ENCODE data around the gene TBC1D13.

TBC1D13 gene

GRCh38 chr9:128786681-128787601 lies at the start of gene TBC1D13:
TBC1D13 (plus strand) TSS chr9:128787253; CDS start chr9:128787354, 101 bp downstream.
- no peaks in the 10 kb centered on the region for H3K27me3 ChIP-seq
- H3K36me3 ChIP-seq, result peaks cover 22 to 37% (median 34%) of the 10 kb centered on the region in 11 experiments
- H4K20me1 ChIP-seq, result peaks cover 0 to 17% (median 0%) of the 10 kb centered on the region in 11 experiments; a peak in 5 of 22 replicates
- H3K9me3 ChIP-seq (replicated peaks in 1 of 11), result peaks cover 0 to 14% (median 7%) of the 10 kb centered on the region in 11 experiments; a peak in 14 of 22 replicates
- TF ChIP-seq Cebpa-rat (IDR thresholded peaks at IDR 0.05), result peak in 8 of 11 experiments; percentile 23 to 78 (median 52); a peak in 7 of 22 replicates
- H3K27ac ChIP-seq, result peak within 1 kb of the TSS; percentile 41 to 87 (median 80); a peak in 21 of 22 replicates
- H3K4me2 ChIP-seq, result peak within 1 kb of the TSS; percentile 91 to 99 (median 94)
- peak within 1 kb of the TSS; percentile 75 to 98 (median 94) for H3K4me3 ChIP-seq
- H3K9ac ChIP-seq, result peak within 1 kb of the TSS; percentile 76 to 94 (median 88)
- H3K4me1 ChIP-seq, result peaks cover 43 to 56% (median 49%) of the 10 kb centered on the region in 10 experiments

DNA sequence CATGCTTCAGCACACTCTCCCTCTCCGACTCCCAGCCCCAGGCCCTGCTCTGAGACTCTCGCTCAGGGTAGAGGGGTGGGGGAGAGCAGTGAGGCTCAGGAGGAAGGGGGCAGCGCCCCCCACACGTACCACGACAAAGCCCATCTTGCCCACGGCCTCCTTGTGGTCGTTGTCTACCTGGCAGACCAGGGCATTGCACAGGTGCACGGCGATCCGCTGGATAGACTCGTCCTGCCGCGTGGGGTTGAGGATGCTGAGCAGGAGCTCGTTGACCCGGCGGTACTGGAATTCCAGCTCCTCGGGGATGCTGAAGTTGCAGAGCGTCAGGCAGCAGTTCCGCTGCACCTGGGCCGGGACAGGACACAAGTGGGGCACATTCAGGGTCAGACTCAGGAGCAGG lies 44.7 kb upstream of the TBC1D13 start:
- Histone ChIP-seq H3K4me2 (no peak overlapping the region), H3K9ac (no peak overlapping the region), H3K27ac (no peak overlapping the region), H3K4me3 (no peak overlapping the region), H4K20me1 (no peaks in the 10 kb centered on the region), H3K27me3 (no peaks in the 10 kb centered on the region), H3K36me3 (peaks cover 6 to 51% (median 11%) of the 10 kb centered on the region in 11 experiments; a peak in 15 of 22 replicates), H3K9me3 (replicated peaks in 1 of 11) (no peaks in the 10 kb centered on the region), H3K4me1 (peaks cover 0 to 4% (median 0%) of the 10 kb centered on the region in 10 experiments; a peak in 2 of 20 replicates)
- TF ChIP-seq Cebpa-rat (IDR thresholded peaks at IDR 0.05), result no peak

DNA sequence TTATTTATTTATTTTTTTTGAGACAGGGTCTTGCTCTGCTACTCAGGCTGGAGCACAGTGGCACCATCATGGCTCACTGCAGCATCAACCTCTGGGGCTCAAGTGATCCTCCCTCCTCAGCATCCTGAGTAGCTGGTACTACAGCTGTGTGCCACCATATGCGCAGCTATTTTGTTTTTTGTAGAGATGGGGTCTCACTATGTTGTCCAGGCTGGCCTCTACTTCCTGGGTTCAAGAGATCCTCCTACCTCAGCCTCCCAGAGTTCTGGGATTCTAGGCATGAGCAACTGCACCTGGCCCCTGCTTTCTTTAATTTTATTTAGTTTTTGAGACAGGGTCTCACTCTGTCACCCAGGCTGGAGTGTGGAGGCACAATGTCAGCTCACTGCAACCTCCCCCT lies 43.6 kb upstream of the TBC1D13 start:
- TF ChIP-seq Cebpa-rat (IDR thresholded peaks at IDR 0.05), result no peak
- Histone ChIP-seq H3K4me2 (no peak overlapping the region), H3K9me3 (replicated peaks in 1 of 11) (no peaks in the 10 kb centered on the region), H3K9ac (no peak overlapping the region), H3K27me3 (no peaks in the 10 kb centered on the region), H3K4me1 (peaks cover 0 to 4% (median 0%) of the 10 kb centered on the region in 10 experiments; a peak in 2 of 20 replicates), H3K4me3 (no peak overlapping the region), H3K27ac (no peak overlapping the region), H4K20me1 (no peaks in the 10 kb centered on the region), H3K36me3 (peaks cover 6 to 53% (median 11%) of the 10 kb centered on the region in 11 experiments; a peak in 15 of 22 replicates)

- no peak overlapping the region for H3K4me2 ChIP-seq
- no peak for TF ChIP-seq Cebpa-rat (IDR thresholded peaks at IDR 0.05)
- H3K9me3 ChIP-seq (replicated peaks in 1 of 11), result no peaks in the 10 kb centered on the region
- no peaks in the 10 kb centered on the region; a peak in 1 of 22 replicates for H4K20me1 ChIP-seq
- peaks cover 16 to 38% (median 21%) of the 10 kb centered on the region in 11 experiments; a peak in 19 of 22 replicates for H3K36me3 ChIP-seq
- no peaks in the 10 kb centered on the region for H3K4me1 ChIP-seq
- H3K9ac ChIP-seq, result no peak overlapping the region; a peak in 1 of 22 replicates
- H3K4me3 ChIP-seq, result no peak overlapping the region
- no peaks in the 10 kb centered on the region for H3K27me3 ChIP-seq
- H3K27ac ChIP-seq, result no peak overlapping the region
Observed at GRCh38 chr9:128747241-128747640, 39.8 kb upstream of the TBC1D13 start.

GRCh38 chr9:128750926-128751595 lies 36.0 kb upstream of the TBC1D13 start:
- Histone ChIP-seq H3K4me2 (no peak overlapping the region), H3K4me1 (no peaks in the 10 kb centered on the region), H3K4me3 (no peak overlapping the region), H3K27me3 (no peaks in the 10 kb centered on the region), H3K27ac (no peak overlapping the region), H4K20me1 (no peaks in the 10 kb centered on the region; a peak in 2 of 22 replicates), H3K36me3 (peaks cover 29 to 62% (median 44%) of the 10 kb centered on the region in 11 experiments; a peak in 21 of 22 replicates), H3K9me3 (replicated peaks in 1 of 11) (no peaks in the 10 kb centered on the region), H3K9ac (no peak overlapping the region)
- no peak for TF ChIP-seq Cebpa-rat (IDR thresholded peaks at IDR 0.05)

GRCh38 chr9:128753627-128754026 lies 33.4 kb upstream of the TBC1D13 start:
- Histone ChIP-seq H3K4me3 (no peak overlapping the region), H3K4me1 (peaks cover 0 to 6% (median 0%) of the 10 kb centered on the region in 10 experiments; a peak in 1 of 20 replicates), H3K36me3 (peaks cover 27 to 58% (median 39%) of the 10 kb centered on the region in 11 experiments; a peak in 21 of 22 replicates), H3K9ac (no peak overlapping the region), H3K27ac (no peak overlapping the region), H3K9me3 (replicated peaks in 1 of 11) (no peaks in the 10 kb centered on the region), H3K27me3 (no peaks in the 10 kb centered on the region), H4K20me1 (no peaks in the 10 kb centered on the region; a peak in 2 of 22 replicates), H3K4me2 (no peak overlapping the region)
- TF ChIP-seq Cebpa-rat (IDR thresholded peaks at IDR 0.05), result no peak

DNA sequence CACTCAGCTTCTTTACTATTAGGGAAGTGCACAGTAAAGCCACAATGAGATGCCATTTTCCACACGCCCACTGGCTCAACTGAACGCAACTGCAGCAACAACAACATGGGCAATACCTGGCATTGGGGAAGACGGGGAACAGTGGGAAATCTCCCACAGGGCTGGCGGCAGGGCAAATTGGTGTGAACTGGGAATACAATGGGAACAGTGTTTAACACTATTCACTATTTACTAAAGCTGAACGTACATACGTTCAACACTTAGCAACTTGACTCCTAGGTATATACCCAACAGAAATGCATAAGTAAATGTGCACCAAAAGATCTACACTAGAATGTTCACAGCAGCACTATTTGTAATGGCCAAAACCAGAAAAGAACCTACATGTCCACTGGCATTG lies 29.5 kb upstream of the TBC1D13 start:
- H3K4me1 ChIP-seq, result peaks cover 0 to 6% (median 0%) of the 10 kb centered on the region in 10 experiments; a peak in 1 of 20 replicates
- no peak overlapping the region for H3K27ac ChIP-seq
- H4K20me1 ChIP-seq, result no peaks in the 10 kb centered on the region; a peak in 3 of 22 replicates
- TF ChIP-seq Cebpa-rat (IDR thresholded peaks at IDR 0.05), result no peak
- no peak overlapping the region for H3K4me3 ChIP-seq
- H3K36me3 ChIP-seq, result peaks cover 11 to 34% (median 16%) of the 10 kb centered on the region in 11 experiments; a peak in 18 of 22 replicates
- no peaks in the 10 kb centered on the region for H3K9me3 ChIP-seq (replicated peaks in 1 of 11)
- no peak overlapping the region for H3K4me2 ChIP-seq
- no peaks in the 10 kb centered on the region for H3K27me3 ChIP-seq
- no peak overlapping the region for H3K9ac ChIP-seq

GRCh38 chr9:128762671-128763449 lies 24.2 kb upstream of the TBC1D13 start:
- Histone ChIP-seq H3K4me3 (no peak overlapping the region), H3K4me1 (peaks cover 0 to 4% (median 0%) of the 10 kb centered on the region in 10 experiments; a peak in 2 of 20 replicates), H3K27me3 (no peaks in the 10 kb centered on the region), H3K4me2 (no peak overlapping the region), H3K27ac (0 out of 22 replicates have a peak overlapping the region, but pooled peaks of 1 of the 11 experiments have one; percentile 11), H3K9ac (no peak overlapping the region), H3K9me3 (replicated peaks in 1 of 11) (no peaks in the 10 kb centered on the region), H4K20me1 (peaks cover 0 to 6% (median 0%) of the 10 kb centered on the region in 11 experiments; a peak in 2 of 22 replicates), H3K36me3 (peaks cover 0 to 15% (median 4%) of the 10 kb centered on the region in 11 experiments; a peak in 5 of 22 replicates)
- TF ChIP-seq Cebpa-rat (IDR thresholded peaks at IDR 0.05), result no peak

Measured in BLaER1 treated with 17β-estradiol and CSF1 and Interleukin-3, amounts not matched to agents 10 nM and 100 nM (cell line).